Panc1 (cell line): Measurements from ENCODE around the gene RGS6. TPM values are rescaled to one million over a fixed set of nuclear protein-coding genes. Genes with fewer than 3 reads are reported as not detected.

ENCODE experiments used
- ATAC-seq: fragments of 200-7000 bp; cut with Tn5 transposase; 2 replicates; pipeline ENCODE4 v1.9.1; 2020; ENCODE audit warnings: mild to moderate bottlenecking, moderate library complexity
- BruUV-seq: library from RNA; stranded (reverse); fragments of 400-500 nt; replicated peaks from 2 replicates; lab custom pipeline; 2021; lab: Mats Ljungman, UMichigan
- CTCF ChIA-PET: fragments of 300-600 bp; sonication (Branson Sonifier 250); formaldehyde crosslinking; loops from one replicate; lab custom pipeline; 2022; ENCODE audit warnings: antibody characterized with exemption; lab: Charles Lee
- POLR2A ChIA-PET: fragments of 300-600 bp; sonication (Branson Sonifier 250); formaldehyde crosslinking; loops from one replicate; lab custom pipeline; 2022; ENCODE audit warnings: antibody characterized with exemption; lab: Charles Lee
- DNase-seq: peaks from one replicate; pipeline ENCODE4 v3.0.0-alpha.2; 2010; ENCODE audit warnings: low read depth, low spot score
- H3K27ac ChIP-seq: 2 replicates; pipeline ENCODE4 v1.5.1; 2011; ENCODE audit warnings: mild to moderate bottlenecking, low read length, inconsistent platforms
- H3K27me3 ChIP-seq: fragments of 200-500 bp; sonication (Bioruptor generic); 2 replicates; pipeline ENCODE4 v1.6.0; 2014; ENCODE audit warnings: low read length, inconsistent platforms; ENCODE audit not compliant: control insufficient read depth, insufficient read depth
- H3K36me3 ChIP-seq: fragments of 200-500 bp; sonication (Bioruptor generic); 2 replicates; pipeline ENCODE4 v1.5.1; 2014; ENCODE audit warnings: inconsistent platforms, mild to moderate bottlenecking, low read length, moderate library complexity; ENCODE audit not compliant: control insufficient read depth, insufficient read depth
- H3K4me1 ChIP-seq: 2 replicates; pipeline ENCODE4 v1.5.1; 2011; ENCODE audit warnings: inconsistent platforms, mild to moderate bottlenecking, low read length, moderate library complexity; ENCODE audit not compliant: control insufficient read depth, insufficient read depth
- H3K4me3 ChIP-seq, 2 experiments: 2 replicates each; pipeline ENCODE4 v1.5.1; 2011 to 2012; ENCODE audit warnings: low read depth in 2 of 2, low read length in 2 of 2, mild to moderate bottlenecking in 2 of 2, inconsistent platforms in 1 of 2, moderate library complexity in 1 of 2
- H3K9me3 ChIP-seq: fragments of 200-500 bp; sonication (Bioruptor generic); 2 replicates; pipeline ENCODE4 v1.5.1; 2014; ENCODE audit warnings: low read depth, mild to moderate bottlenecking, inconsistent platforms, low read length, moderate library complexity; ENCODE audit not compliant: control insufficient read depth, insufficient read depth
- POLR2AphosphoS5 ChIP-seq: IDR thresholded peaks from 2 replicates; pipeline ENCODE4 v1.6.1; 2012; ENCODE audit warnings: mild to moderate bottlenecking, low read depth, low read length, moderate library complexity
- REST ChIP-seq, 2 experiments: IDR thresholded peaks; 2 replicates each; pipeline ENCODE4 v1.6.1; 2011 to 2012; ENCODE audit warnings: low read depth in 2 of 2, control low read depth in 1 of 2, low read length in 1 of 2, mild to moderate bottlenecking in 1 of 2, moderate library complexity in 1 of 2; ENCODE audit not compliant: insufficient read depth in 1 of 2
- SIN3A ChIP-seq: IDR thresholded peaks from 2 replicates; pipeline ENCODE4 v1.6.1; 2012; ENCODE audit warnings: low read depth, mild to moderate bottlenecking, low read length, moderate library complexity, borderline replicate concordance; ENCODE audit not compliant: insufficient read depth
- TCF7L2 ChIP-seq: IDR thresholded peaks from 2 replicates; pipeline ENCODE4 v1.6.1; 2011; ENCODE audit warnings: mild to moderate bottlenecking, low read depth, low read length, inconsistent platforms
- in situ Hi-C: cut with HindIII; loops from 2 replicates; pipeline ENCODE4 v1.10.0; 2016; ENCODE audit warnings: low sequenced_read_pairs, low pct_unique_long_range_greater_than_20kb
- intact Hi-C: fragments of 100-400 bp; cut with micrococcal nuclease; formaldehyde crosslinking; loops from one replicate; pipeline ENCODE4 v1.10.0; 2022; ENCODE audit not compliant: unreplicated experiment
- total RNA-seq: library from RNA; stranded (reverse); gene quantifications from one replicate; pipeline ENCODE4 v1.2.1, GENCODE V29; 2021; ENCODE audit not compliant: unreplicated experiment
- TF ChIP-seq, protein P1 (sequence below): fragments of 450-650 bp; IDR thresholded peaks from 2 replicates; pipeline ENCODE4 v1.5.1; 2017; ENCODE audit warnings: mild to moderate bottlenecking

Gene RGS6
- total RNA-seq, 1 experiment from 2014 or later = not detected

GRCh38 chr14:72612041-72612440, 679.8 kb downstream of the RGS6 start:
- ChIA-PET POLR2A (no interaction called here), CTCF (no interaction called here)
- TF ChIP-seq TCF7L2 (no peak), SIN3A (no peak), REST (IDR thresholded peaks at IDR 0.05; ENCODE audit: insufficient read depth in 1 of 2, low read depth in 2 of 2, low read length in 1 of 2) (no peak), POLR2AphosphoS5 (no peak)
- TF ChIP-seq, protein P1, sequence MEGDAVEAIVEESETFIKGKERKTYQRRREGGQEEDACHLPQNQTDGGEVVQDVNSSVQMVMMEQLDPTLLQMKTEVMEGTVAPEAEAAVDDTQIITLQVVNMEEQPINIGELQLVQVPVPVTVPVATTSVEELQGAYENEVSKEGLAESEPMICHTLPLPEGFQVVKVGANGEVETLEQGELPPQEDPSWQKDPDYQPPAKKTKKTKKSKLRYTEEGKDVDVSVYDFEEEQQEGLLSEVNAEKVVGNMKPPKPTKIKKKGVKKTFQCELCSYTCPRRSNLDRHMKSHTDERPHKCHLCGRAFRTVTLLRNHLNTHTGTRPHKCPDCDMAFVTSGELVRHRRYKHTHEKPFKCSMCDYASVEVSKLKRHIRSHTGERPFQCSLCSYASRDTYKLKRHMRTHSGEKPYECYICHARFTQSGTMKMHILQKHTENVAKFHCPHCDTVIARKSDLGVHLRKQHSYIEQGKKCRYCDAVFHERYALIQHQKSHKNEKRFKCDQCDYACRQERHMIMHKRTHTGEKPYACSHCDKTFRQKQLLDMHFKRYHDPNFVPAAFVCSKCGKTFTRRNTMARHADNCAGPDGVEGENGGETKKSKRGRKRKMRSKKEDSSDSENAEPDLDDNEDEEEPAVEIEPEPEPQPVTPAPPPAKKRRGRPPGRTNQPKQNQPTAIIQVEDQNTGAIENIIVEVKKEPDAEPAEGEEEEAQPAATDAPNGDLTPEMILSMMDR = no peak
- no peak for DNase-seq
- H3K9me3 ChIP-seq = no peaks in the 10 kb centered on the region
- no TSS peak for BruUV-seq
- no peaks in the 10 kb centered on the region for H3K27me3 ChIP-seq
- no peak overlapping the region for H3K4me3 ChIP-seq
- in situ Hi-C loops (no loop called here), intact Hi-C loops (no loop called here)
- H3K4me1 ChIP-seq = no peaks in the 10 kb centered on the region
- ATAC-seq = no peak
- H3K27ac ChIP-seq = no peak overlapping the region
- H3K36me3 ChIP-seq = no peaks in the 10 kb centered on the region

- in situ Hi-C loops (no loop called here), intact Hi-C loops (no loop called here)
- ATAC-seq = no peak
- TF ChIP-seq REST (IDR thresholded peaks at IDR 0.05; ENCODE audit: insufficient read depth in 1 of 2, low read depth in 2 of 2, low read length in 1 of 2) = no peak
- TF ChIP-seq POLR2AphosphoS5 = no peak
- TF ChIP-seq, protein P1 = no peak
- no peak for TF ChIP-seq SIN3A
- Histone ChIP-seq H3K9me3 (no peaks in the 10 kb centered on the region), H3K4me3 (no peak overlapping the region), H3K27ac (no peak overlapping the region), H3K4me1 (no peaks in the 10 kb centered on the region), H3K36me3 (no peaks in the 10 kb centered on the region), H3K27me3 (no peaks in the 10 kb centered on the region)
- BruUV-seq = no TSS peak
- ChIA-PET CTCF (no interaction called here), POLR2A (no interaction called here)
- DNase-seq = no peak
These were observed 681.2 kb downstream of the RGS6 start for GRCh38 chr14:72613231-72613974.
